KOPT-K1 (cell line): ENCODE measurements around the gene SUPT20HL1.

Source experiments
- H3K27ac ChIP-seq: fragments of 200-600 bp; sonication (generic); 2 replicates; pipeline ENCODE4 v1.5.1; 2016; ENCODE audit warnings: antibody characterized with exemption, mild to moderate bottlenecking, low read depth, low read length; ENCODE audit not compliant: poor library complexity, severe bottlenecking
- H3K36me3 ChIP-seq: fragments of 200-600 bp; sonication (generic); 2 replicates; pipeline ENCODE4 v1.5.1; 2017; ENCODE audit warnings: antibody characterized with exemption, mild to moderate bottlenecking, low read length, moderate library complexity; ENCODE audit not compliant: insufficient read depth
- H3K9me3 ChIP-seq: fragments of 200-600 bp; sonication (generic); 2 replicates; pipeline ENCODE4 v1.5.1; 2017; ENCODE audit warnings: antibody characterized with exemption, low read length, mild to moderate bottlenecking; ENCODE audit not compliant: insufficient read depth, poor library complexity, severe bottlenecking

The SUPT20HL1 gene

DNA sequence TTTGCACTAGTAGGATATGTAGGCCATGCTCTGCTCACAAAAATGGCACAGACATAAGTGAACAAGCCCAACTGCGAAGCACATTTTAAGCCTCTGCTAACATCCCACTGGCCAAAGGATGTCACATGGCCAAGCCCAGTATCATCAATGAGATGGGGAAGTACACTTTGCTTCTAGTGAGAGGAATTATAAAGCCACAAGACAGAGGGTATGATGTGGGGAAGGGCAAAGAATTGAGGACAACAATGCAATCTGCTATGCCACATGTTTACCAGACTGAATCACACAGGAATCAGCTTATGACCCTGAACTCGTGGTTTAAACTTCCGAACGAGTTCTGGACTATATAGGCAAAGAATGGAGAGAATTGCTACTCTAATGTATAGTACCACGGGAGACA is 39.1 kb downstream of the SUPT20HL1 start:
- no peak overlapping the region for H3K27ac ChIP-seq
- no peaks in the 10 kb centered on the region for H3K9me3 ChIP-seq
- no peaks in the 10 kb centered on the region for H3K36me3 ChIP-seq

DNA sequence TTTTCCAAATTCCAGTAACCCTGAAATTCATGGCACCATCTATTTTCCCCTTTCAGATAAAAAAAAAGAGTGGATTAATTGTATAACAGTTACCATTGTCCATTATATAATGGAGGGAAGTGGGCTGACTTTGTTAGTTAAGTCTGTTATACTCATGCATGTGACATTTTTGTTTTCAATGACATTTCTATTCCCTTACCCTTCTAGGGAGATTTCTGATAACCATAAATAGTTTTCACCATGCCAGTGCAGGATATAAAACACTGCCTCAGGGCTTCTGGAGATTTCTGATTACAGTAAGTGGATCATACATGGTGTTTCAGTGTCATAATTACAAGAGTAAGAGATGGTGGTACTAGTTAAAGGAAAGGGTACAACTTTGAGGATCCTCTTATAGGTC is 45.5 kb downstream of the SUPT20HL1 start:
- Histone ChIP-seq H3K36me3 (no peaks in the 10 kb centered on the region), H3K27ac (no peak overlapping the region), H3K9me3 (no peaks in the 10 kb centered on the region)
